Panc1 (cell line): Measurements from ENCODE around the gene MAPT. TPM values are rescaled to one million over a fixed set of nuclear protein-coding genes. Genes with fewer than 3 reads are reported as not detected.

Experiments
- ATAC-seq: fragments of 200-7000 bp; cut with Tn5 transposase; 2 replicates; pipeline ENCODE4 v1.9.1; 2020; ENCODE audit warnings: mild to moderate bottlenecking, moderate library complexity
- BruUV-seq: library from RNA; stranded (reverse); fragments of 400-500 nt; replicated peaks from 2 replicates; lab custom pipeline; 2021; lab: Mats Ljungman, UMichigan
- CTCF ChIA-PET: fragments of 300-600 bp; sonication (Branson Sonifier 250); formaldehyde crosslinking; loops from one replicate; lab custom pipeline; 2022; ENCODE audit warnings: antibody characterized with exemption; lab: Charles Lee
- POLR2A ChIA-PET: fragments of 300-600 bp; sonication (Branson Sonifier 250); formaldehyde crosslinking; loops from one replicate; lab custom pipeline; 2022; ENCODE audit warnings: antibody characterized with exemption; lab: Charles Lee
- DNase-seq: peaks from one replicate; pipeline ENCODE4 v3.0.0-alpha.2; 2010; ENCODE audit warnings: low read depth, low spot score
- H3K27ac ChIP-seq: 2 replicates; pipeline ENCODE4 v1.5.1; 2011; ENCODE audit warnings: mild to moderate bottlenecking, low read length, inconsistent platforms
- H3K27me3 ChIP-seq: fragments of 200-500 bp; sonication (Bioruptor generic); 2 replicates; pipeline ENCODE4 v1.6.0; 2014; ENCODE audit warnings: low read length, inconsistent platforms; ENCODE audit not compliant: control insufficient read depth, insufficient read depth
- H3K36me3 ChIP-seq: fragments of 200-500 bp; sonication (Bioruptor generic); 2 replicates; pipeline ENCODE4 v1.5.1; 2014; ENCODE audit warnings: inconsistent platforms, mild to moderate bottlenecking, low read length, moderate library complexity; ENCODE audit not compliant: control insufficient read depth, insufficient read depth
- H3K4me1 ChIP-seq: 2 replicates; pipeline ENCODE4 v1.5.1; 2011; ENCODE audit warnings: inconsistent platforms, mild to moderate bottlenecking, low read length, moderate library complexity; ENCODE audit not compliant: control insufficient read depth, insufficient read depth
- H3K4me3 ChIP-seq, 2 experiments: 2 replicates each; pipeline ENCODE4 v1.5.1; 2011 to 2012; ENCODE audit warnings: low read depth in 2 of 2, low read length in 2 of 2, mild to moderate bottlenecking in 2 of 2, inconsistent platforms in 1 of 2, moderate library complexity in 1 of 2
- H3K9me3 ChIP-seq: fragments of 200-500 bp; sonication (Bioruptor generic); 2 replicates; pipeline ENCODE4 v1.5.1; 2014; ENCODE audit warnings: low read depth, mild to moderate bottlenecking, inconsistent platforms, low read length, moderate library complexity; ENCODE audit not compliant: control insufficient read depth, insufficient read depth
- CTCF ChIP-seq: fragments of 450-650 bp; IDR thresholded peaks from 2 replicates; pipeline ENCODE4 v1.5.1; 2017; ENCODE audit warnings: mild to moderate bottlenecking
- POLR2AphosphoS5 ChIP-seq: IDR thresholded peaks from 2 replicates; pipeline ENCODE4 v1.6.1; 2012; ENCODE audit warnings: mild to moderate bottlenecking, low read depth, low read length, moderate library complexity
- REST ChIP-seq, 2 experiments: IDR thresholded peaks; 2 replicates each; pipeline ENCODE4 v1.6.1; 2011 to 2012; ENCODE audit warnings: low read depth in 2 of 2, control low read depth in 1 of 2, low read length in 1 of 2, mild to moderate bottlenecking in 1 of 2, moderate library complexity in 1 of 2; ENCODE audit not compliant: insufficient read depth in 1 of 2
- SIN3A ChIP-seq: IDR thresholded peaks from 2 replicates; pipeline ENCODE4 v1.6.1; 2012; ENCODE audit warnings: low read depth, mild to moderate bottlenecking, low read length, moderate library complexity, borderline replicate concordance; ENCODE audit not compliant: insufficient read depth
- TCF7L2 ChIP-seq: IDR thresholded peaks from 2 replicates; pipeline ENCODE4 v1.6.1; 2011; ENCODE audit warnings: mild to moderate bottlenecking, low read depth, low read length, inconsistent platforms
- in situ Hi-C: cut with HindIII; loops from 2 replicates; pipeline ENCODE4 v1.10.0; 2016; ENCODE audit warnings: low sequenced_read_pairs, low pct_unique_long_range_greater_than_20kb
- intact Hi-C: fragments of 100-400 bp; cut with micrococcal nuclease; formaldehyde crosslinking; loops from one replicate; pipeline ENCODE4 v1.10.0; 2022; ENCODE audit not compliant: unreplicated experiment
- total RNA-seq: library from RNA; stranded (reverse); gene quantifications from one replicate; pipeline ENCODE4 v1.2.1, GENCODE V29; 2021; ENCODE audit not compliant: unreplicated experiment

The MAPT gene
- total RNA-seq, 1 experiment from 2014 or later, result 0.59 TPM

GRCh38 chr17:45907750-45908395 is 13.5 kb downstream of the MAPT start:
- POLR2A ChIA-PET, result no interaction called here

GRCh38 chr17:45908460-45908859 is 14.1 kb downstream of the MAPT start:
- TF ChIP-seq CTCF (no peak), POLR2AphosphoS5 (no peak), REST (IDR thresholded peaks at IDR 0.05; ENCODE audit: insufficient read depth in 1 of 2, low read depth in 2 of 2, low read length in 1 of 2) (no peak), TCF7L2 (no peak), SIN3A (no peak)
- no peaks in the 10 kb centered on the region for H3K9me3 ChIP-seq
- ATAC-seq (no peak), DNase-seq (no peak)
- H3K27me3 ChIP-seq, result no peaks in the 10 kb centered on the region; the same call in 1 of the 2 replicates
- intact Hi-C loops, result no loop called here
- POLR2A ChIA-PET, result no interaction called here
- BruUV-seq, result no TSS peak
- no peaks in the 10 kb centered on the region for H3K36me3 ChIP-seq
- no peak overlapping the region for H3K27ac ChIP-seq
- H3K4me1 ChIP-seq, result no peaks in the 10 kb centered on the region
- CTCF ChIA-PET, result no interaction called here
- H3K4me3 ChIP-seq, result no peak overlapping the region
- in situ Hi-C loops, result no loop called here

More at GRCh38 chr17:45907750-45908395, 13.5 kb downstream of the MAPT start:
- DNase-seq (no peak), ATAC-seq (no peak)
- BruUV-seq, result no TSS peak
- Histone ChIP-seq H3K27ac (no peak overlapping the region), H3K4me1 (no peaks in the 10 kb centered on the region), H3K9me3 (no peaks in the 10 kb centered on the region), H3K27me3 (no peaks in the 10 kb centered on the region; the same call in 1 of the 2 replicates), H3K36me3 (no peaks in the 10 kb centered on the region), H3K4me3 (no peak overlapping the region)
- TF ChIP-seq CTCF (no peak), REST (IDR thresholded peaks at IDR 0.05; ENCODE audit: insufficient read depth in 1 of 2, low read depth in 2 of 2, low read length in 1 of 2) (no peak), TCF7L2 (no peak), POLR2AphosphoS5 (no peak), SIN3A (no peak)
- intact Hi-C loops, result no loop called here
- in situ Hi-C loops, result no loop called here
- CTCF ChIA-PET, result no interaction called here
